C4-2B (cell line): ENCODE measurements around the gene ZFYVE1.
"Not testable (repeated sequence)": the region's sequence is repeated elsewhere in the genome, so short reads cannot be mapped to it uniquely, and the experiment has no call there.

ENCODE experiments used
- H3K27ac ChIP-seq: fragments of 450-650 bp; 2 replicates; pipeline ENCODE4 v1.5.1; 2017
- ZFX ChIP-seq: fragments of 450-650 bp; IDR thresholded peaks from 2 replicates; pipeline ENCODE4 v1.6.1; 2017
- TF ChIP-seq, protein P1 (sequence below): fragments of 450-650 bp; conservative IDR thresholded peaks from 2 replicates; pipeline ENCODE4 v1.5.1; 2017; ENCODE audit warnings: mild to moderate bottlenecking

Gene ZFYVE1

DNA sequence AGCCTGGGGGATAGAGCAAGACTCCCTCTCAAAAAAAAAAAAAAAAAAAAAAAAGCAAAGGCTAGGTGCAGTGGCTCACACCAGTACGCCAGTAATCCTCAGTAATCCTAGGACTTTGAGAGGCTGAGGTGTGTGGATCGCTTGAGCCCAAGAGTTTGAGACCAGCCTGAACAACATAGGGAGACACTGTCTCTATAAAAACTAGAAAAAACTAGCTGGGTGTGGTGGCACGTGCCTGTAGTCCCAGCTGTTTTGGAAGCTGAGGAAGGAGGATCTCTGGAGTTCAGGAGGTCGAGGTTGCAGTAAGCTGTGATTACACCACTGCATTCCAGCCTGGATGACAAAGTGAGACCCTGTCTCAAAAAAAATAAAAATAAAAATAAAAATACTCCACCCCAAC, 22.5 kb upstream of the ZFYVE1 start:
- TF ChIP-seq ZFX: no peak
- TF ChIP-seq, protein P1, sequence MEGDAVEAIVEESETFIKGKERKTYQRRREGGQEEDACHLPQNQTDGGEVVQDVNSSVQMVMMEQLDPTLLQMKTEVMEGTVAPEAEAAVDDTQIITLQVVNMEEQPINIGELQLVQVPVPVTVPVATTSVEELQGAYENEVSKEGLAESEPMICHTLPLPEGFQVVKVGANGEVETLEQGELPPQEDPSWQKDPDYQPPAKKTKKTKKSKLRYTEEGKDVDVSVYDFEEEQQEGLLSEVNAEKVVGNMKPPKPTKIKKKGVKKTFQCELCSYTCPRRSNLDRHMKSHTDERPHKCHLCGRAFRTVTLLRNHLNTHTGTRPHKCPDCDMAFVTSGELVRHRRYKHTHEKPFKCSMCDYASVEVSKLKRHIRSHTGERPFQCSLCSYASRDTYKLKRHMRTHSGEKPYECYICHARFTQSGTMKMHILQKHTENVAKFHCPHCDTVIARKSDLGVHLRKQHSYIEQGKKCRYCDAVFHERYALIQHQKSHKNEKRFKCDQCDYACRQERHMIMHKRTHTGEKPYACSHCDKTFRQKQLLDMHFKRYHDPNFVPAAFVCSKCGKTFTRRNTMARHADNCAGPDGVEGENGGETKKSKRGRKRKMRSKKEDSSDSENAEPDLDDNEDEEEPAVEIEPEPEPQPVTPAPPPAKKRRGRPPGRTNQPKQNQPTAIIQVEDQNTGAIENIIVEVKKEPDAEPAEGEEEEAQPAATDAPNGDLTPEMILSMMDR: no peak
- H3K27ac ChIP-seq: no peak overlapping the region

DNA sequence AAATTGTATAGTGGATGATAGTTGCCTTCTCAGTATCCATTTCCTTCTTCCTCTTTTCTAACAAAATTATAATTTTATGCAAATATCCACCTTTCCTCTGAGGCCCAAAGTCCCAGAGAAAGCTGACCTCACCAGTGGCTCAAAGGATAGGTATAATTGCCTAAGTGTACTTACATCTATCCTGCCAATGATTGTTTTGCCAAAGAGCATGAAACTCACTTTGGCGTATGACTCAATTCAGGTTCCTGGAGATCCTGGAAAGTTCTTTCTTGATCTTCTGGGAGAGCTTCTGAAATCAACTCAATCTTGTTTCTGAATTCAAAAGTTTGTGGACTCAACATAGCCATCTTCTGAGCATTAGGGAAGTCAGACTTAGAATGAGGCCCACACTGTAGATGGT, 20.9 kb upstream of the ZFYVE1 start:
- no peak overlapping the region for H3K27ac ChIP-seq
- no peak for TF ChIP-seq ZFX
- TF ChIP-seq, protein P1: no peak

DNA sequence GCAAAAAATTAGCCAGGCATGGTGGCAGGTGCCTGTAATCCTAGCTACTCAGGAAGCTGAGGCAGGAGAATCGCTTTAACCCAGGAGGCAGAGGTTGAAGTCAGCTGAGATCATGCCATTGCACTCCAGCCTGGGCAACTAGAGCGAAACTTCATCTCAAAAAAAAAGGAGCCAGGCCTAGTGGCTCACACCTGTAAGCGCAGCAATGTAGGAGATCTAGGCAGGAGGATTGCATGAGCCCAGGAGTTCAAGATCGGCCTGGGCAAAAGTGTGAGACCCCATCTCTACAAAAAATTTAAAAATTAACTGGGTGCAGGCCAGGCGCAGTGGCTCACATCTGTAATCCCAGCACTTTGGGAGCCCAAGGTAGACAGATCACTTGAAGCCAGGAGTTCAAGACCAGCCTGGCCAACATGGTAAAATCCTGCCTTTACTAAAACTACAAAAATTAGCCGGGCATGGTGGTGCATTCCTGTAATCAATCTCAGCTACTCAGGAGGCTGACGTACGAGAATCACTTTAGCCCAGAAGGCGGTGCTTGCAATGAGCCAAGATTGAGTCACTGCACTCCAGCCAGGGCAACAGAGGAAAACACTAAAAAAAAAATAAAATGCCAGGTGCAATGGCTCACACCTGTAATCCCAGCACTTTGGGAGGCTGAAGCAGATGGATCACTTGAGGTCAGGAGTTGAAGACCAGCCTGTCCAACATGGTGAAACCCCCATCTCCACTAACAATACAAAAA, 10.0 kb upstream of the ZFYVE1 start:
- not testable (repeated sequence) for H3K27ac ChIP-seq

DNA sequence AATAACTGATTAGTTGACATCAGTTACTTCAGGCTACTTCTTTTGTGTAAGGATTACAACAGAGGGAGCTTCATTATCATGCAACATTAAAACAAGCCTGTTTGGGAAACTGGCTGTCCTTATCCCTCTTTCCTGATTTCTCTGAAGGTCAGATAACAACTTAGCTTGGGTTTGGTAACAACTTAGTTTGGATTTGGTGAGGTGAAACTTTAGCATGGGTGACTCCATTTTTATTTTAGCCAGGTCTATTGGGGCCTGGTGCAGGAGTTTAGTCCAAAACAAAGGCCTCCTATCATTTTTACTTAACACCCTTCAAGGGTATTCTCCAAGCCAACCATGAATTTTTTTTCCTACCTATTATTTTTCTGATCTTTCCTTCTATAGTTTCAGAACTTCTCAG, 1.1 kb upstream of the ZFYVE1 start:
- no peak overlapping the region for H3K27ac ChIP-seq
- TF ChIP-seq, protein P1: no peak
- TF ChIP-seq ZFX: no peak

DNA sequence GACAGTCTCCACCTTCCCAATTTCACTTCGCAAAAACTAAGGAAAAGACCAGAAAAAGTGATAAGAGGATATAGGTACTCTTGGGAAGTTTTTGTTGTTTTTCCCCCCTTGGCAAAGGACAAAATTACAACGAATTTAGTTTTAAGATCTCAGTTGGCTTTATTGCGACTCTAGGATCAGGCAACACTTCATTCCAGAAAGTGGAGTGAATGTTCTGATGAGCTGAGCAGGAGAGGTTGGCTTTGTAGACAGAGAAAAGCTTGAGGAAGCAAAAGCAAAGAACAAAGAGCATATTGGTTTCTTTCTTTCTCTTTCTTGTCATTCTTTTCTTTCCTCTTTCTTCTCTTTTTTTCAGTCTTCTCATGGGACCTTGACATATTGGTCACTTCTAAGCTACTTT, 640 bp upstream of the ZFYVE1 start:
- no peak overlapping the region for H3K27ac ChIP-seq

DNA sequence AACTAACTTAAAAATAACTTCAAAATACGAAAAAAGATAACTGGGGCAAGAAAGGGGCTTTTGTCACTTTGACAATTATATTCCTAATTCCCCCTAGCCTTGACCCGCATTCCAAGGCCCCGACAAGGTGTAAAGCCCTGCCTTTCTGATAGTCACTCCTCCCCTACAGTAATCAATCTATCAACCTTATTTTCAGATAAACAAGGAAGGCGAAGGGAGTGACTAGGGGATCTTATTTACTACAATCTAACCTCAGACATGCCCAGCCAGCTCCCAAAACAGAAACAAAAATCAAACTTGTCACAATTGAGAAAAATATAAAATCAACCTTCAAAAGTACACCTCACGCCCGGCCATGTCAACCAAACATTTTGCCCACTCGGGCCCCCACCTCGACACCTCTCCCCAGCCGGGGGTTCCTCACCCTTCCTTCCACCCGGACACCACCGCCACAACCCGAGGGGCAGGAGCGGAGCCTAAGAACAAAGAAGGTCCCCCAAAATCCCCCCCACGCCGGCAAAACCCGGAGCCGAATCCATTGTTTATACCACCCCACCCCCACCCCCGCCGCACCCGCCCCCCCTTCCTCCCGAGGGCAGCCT, 562 bp downstream of the ZFYVE1 start:
- peak overlapping the region; percentile 48 for H3K27ac ChIP-seq
- no peak for TF ChIP-seq ZFX
- TF ChIP-seq, protein P1: no peak

More for the DNA sequence above, 640 bp upstream of the ZFYVE1 start:
- TF ChIP-seq, protein P1: no peak
- TF ChIP-seq ZFX: no peak

DNA sequence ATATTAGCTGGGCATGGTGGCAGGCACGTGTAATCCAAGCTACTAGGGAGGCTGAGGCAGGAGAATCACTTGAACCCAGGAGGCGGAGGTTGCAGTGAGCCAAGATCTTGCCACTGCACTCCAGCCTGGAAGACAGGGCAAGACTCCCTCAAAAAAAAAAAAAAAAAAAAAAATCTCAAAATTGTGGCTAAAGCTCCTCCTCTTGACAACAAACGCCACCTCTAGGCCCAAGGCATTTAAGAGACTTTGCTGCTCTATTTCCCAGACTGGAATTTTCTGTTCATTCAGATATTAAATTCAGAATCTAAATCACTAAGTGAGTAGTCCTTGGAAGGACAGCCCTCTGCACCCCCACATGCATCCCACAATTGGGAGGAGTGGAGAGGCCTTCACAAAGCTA, 1.4 kb downstream of the ZFYVE1 start:
- H3K27ac ChIP-seq: no peak overlapping the region
- no peak for TF ChIP-seq ZFX
- TF ChIP-seq, protein P1: no peak

DNA sequence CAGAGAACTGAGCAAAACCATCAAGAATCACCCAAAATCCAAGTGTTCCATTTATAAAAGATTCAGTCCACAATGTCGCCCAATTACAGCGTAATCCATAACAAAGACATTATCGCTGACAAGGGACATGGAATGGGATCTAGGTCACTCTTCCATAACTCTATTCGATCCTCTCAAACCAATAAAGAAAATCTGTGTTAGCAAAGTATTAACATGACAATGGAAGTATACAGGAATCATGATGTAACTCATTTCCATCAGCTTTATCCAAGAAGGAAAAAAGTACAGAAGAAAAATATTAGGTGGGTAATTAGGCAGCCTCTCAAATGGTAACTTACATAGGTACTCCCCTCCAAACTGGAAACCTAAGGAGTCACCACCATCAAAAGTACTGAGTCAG, 4.9 kb downstream of the ZFYVE1 start:
- TF ChIP-seq ZFX: no peak
- TF ChIP-seq, protein P1: no peak
- H3K27ac ChIP-seq: no peak overlapping the region

DNA sequence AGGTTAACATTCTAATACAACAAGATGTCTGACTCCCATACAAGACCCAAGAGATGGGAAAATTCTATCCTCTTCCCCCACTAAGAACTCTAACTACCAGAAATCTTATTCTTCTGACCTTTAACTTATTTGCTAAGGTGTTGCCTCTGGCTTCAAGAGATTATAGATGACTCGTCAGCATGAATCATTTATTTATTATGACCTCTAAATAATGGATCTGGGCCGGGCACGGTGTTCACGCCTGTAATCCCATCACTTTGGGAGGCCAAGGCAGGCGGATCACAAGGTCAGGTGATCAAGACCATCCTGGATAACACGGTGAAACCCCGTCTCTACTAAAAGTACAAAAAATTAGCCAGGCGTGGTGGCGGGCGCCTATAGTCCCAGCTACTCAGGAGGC, 10.9 kb downstream of the ZFYVE1 start:
- H3K27ac ChIP-seq: not testable (repeated sequence)

DNA sequence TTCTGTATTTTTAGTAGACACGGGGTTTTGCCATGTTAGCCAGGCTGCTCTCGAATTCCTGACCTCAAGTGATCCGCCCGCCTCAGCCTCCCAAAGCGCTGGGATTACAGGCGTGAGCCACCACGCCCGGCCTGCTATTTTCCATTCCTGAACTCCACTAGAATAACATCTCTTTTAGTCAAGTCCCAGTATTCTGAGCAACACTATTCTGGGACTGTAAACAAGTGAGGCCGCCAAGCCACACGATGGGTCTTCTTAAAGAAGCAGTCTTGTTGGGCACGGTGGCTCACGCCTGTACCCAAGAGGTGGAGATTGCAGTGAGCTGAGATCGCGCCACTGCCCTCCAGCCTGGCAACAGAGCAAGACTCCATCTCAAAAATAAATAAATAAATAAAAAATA, 11.4 kb downstream of the ZFYVE1 start:
- H3K27ac ChIP-seq: not testable (repeated sequence)
